Thymus (tissue), 11 donors: ENCODE results near the gene KRTAP6-1. TPM values are rescaled to one million over a fixed set of nuclear protein-coding genes. Genes with fewer than 3 reads are reported as not detected.

Source experiments
- DNase-seq, 9 donors: peaks; one replicate each; pipeline ENCODE4 v3.0.0-alpha.2; 2013; ENCODE audit warnings: low spot score in 9 of 9, low read depth in 6 of 9, missing footprints in 1 of 9
- H3K27ac ChIP-seq, 2 donors: one replicate each; pipeline ENCODE4 v1.5.1; 2013; ENCODE audit warnings: control low read depth in 1 of 2, low read depth in 1 of 2, low read length in 1 of 2, mild to moderate bottlenecking in 1 of 2, moderate library complexity in 1 of 2
- H3K27me3 ChIP-seq, 2 donors: one replicate each; pipeline ENCODE4 v1.5.1; 2013; ENCODE audit warnings: low read length in 1 of 2; ENCODE audit not compliant: control insufficient read depth in 2 of 2, insufficient read depth in 1 of 2
- H3K36me3 ChIP-seq, 2 donors: one replicate each; pipeline ENCODE4 v1.5.1; 2013; ENCODE audit warnings: low read length in 1 of 2, mild to moderate bottlenecking in 1 of 2, moderate library complexity in 1 of 2; ENCODE audit not compliant: control insufficient read depth in 2 of 2, insufficient read depth in 2 of 2
- H3K4me1 ChIP-seq, 2 donors: one replicate each; pipeline ENCODE4 v1.5.1; 2013; ENCODE audit warnings: low read length in 2 of 2; ENCODE audit not compliant: control insufficient read depth in 2 of 2, insufficient read depth in 2 of 2
- H3K4me3 ChIP-seq, 2 donors: one replicate each; pipeline ENCODE4 v1.5.1; 2013; ENCODE audit warnings: low read length in 2 of 2, control low read depth in 1 of 2, mild to moderate bottlenecking in 1 of 2
- H3K9me3 ChIP-seq, 2 donors: one replicate each; pipeline ENCODE4 v1.5.1; 2013; ENCODE audit warnings: low read length in 1 of 2, mild to moderate bottlenecking in 1 of 2; ENCODE audit not compliant: control insufficient read depth in 2 of 2, insufficient read depth in 1 of 2
- WGBS: extraction: QIAGEN DNeasy Blood & Tissue Kit; methylation state at CpG from one replicate; pipeline ENCODE4 v1.1.7; 2013; 5-methylcytosine and 5-hydroxymethylcytosine counted together
- polyA plus RNA-seq: library from polyadenylated mRNA; stranded (reverse); fragments of 200-250 nt; gene quantifications from one replicate; pipeline ENCODE4 v1.2.3, GENCODE V29; 2013
- total RNA-seq: library from RNA; stranded (reverse); fragments of 120-200 nt; gene quantifications from one replicate; pipeline ENCODE4 v1.2.4, GENCODE V29; 2013
- donor health status: healthy.

Gene KRTAP6-1
- total and polyA plus RNA-seq, 2 donors, result not detected

DNA sequence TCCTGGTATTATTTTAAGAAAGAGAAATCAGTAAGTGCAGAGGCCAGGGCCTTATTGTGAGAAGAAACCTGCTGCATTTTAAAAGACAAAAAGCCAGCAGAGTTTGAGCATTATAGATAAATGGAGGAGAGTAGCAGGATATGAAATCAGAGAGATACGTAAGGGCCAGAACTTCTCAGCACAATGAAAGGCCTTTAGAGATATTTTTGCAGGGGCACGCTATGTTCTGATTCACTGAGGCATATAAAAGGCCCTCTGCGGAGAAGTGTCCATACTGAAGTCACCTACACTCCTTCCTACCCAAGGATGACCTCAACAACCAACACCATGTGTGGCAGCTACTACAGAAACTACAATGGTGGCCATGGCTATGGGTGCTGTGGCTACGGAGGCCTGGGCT lies 21.6 kb downstream of the KRTAP6-1 start, which contains the start of gene KRTAP6-3:
Gene KRTAP6-3, plus strand, starts transcription at position 301 of the 400 bp plus-strand sequence. Its CDS starts 6 bp downstream, at position 307.
- Histone ChIP-seq H3K27ac (no peak within 1 kb of the TSS), H3K36me3 (no peaks in the 10 kb centered on the region), H3K4me3 (no peak within 1 kb of the TSS), H3K4me1 (no peaks in the 10 kb centered on the region), H3K27me3 (no peaks in the 10 kb centered on the region), H3K9me3 (peaks cover 0 to 3% of the 10 kb centered on the region in 2 donors)
- DNase-seq, result no peak
- WGBS, result 95% methylated on average over 4 of the region's 4 CpGs

GRCh38 chr21:30590297-30590696 lies 23.4 kb downstream of the KRTAP6-1 start, which contains the start of gene KRTAP22-2:
Gene KRTAP22-2, minus strand, starts transcription at chr21:30590397.
- Histone ChIP-seq H3K4me3 (no peak within 1 kb of the TSS), H3K9me3 (peaks cover 0 to 3% of the 10 kb centered on the region in 2 donors), H3K27ac (no peak within 1 kb of the TSS), H3K4me1 (no peaks in the 10 kb centered on the region), H3K27me3 (no peaks in the 10 kb centered on the region), H3K36me3 (no peaks in the 10 kb centered on the region)
- no peak for DNase-seq

DNA sequence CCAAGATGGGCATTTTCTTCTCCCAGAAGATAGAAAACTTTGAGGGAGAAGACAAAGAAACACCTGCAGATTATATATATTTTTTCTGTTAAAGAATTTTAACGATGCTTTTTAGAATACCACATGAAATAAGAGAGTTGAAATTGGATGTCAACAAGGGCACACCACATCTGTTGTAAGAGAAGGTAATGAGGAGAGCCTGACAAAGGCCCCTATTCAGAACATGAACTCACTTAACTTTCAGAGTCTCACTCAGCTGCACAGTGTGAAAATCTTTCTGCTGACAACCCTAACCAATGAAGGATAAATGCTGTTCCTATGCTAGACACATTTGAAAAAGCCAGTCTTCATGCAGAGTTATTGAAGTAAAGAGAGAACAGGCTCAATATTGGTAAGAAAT lies 30.9 kb downstream of the KRTAP6-1 start:
- no peak for DNase-seq
- Histone ChIP-seq H3K4me3 (no peak overlapping the region), H3K9me3 (no peaks in the 10 kb centered on the region), H3K36me3 (no peaks in the 10 kb centered on the region), H3K4me1 (no peaks in the 10 kb centered on the region), H3K27ac (no peak overlapping the region), H3K27me3 (no peaks in the 10 kb centered on the region)
- WGBS, result 91% methylated on average over 1 of the region's 1 CpG

DNA sequence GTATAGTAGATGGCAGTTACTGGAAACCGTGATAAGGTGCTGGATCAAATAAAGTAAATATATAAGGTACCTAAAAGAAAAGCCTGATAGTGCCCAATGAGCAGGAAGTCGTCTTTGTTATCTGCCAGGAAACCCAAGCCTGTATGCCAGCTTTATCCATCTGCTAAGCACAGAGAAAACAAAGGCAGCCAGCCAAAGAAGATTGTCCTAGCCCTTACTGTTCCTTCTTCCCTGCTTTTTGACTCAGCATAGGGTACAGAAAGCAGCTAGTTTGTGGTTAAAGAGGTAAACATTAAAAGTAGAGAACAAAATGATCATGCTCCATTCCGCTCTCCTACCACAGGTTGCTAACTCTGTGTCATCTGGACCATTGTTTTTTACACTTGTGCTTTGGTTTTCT lies 33.6 kb downstream of the KRTAP6-1 start:
- H3K27me3 ChIP-seq, result no peaks in the 10 kb centered on the region
- no peak for DNase-seq
- WGBS, result 58% methylated on average over 3 of the region's 3 CpGs
- no peak overlapping the region for H3K4me3 ChIP-seq
- no peaks in the 10 kb centered on the region for H3K36me3 ChIP-seq
- no peak overlapping the region for H3K27ac ChIP-seq
- H3K4me1 ChIP-seq, result no peaks in the 10 kb centered on the region
- no peaks in the 10 kb centered on the region for H3K9me3 ChIP-seq

- 79% methylated on average over 1 of the region's 1 CpG for WGBS
- Histone ChIP-seq H3K27me3 (no peaks in the 10 kb centered on the region), H3K4me3 (no peak overlapping the region), H3K9me3 (no peaks in the 10 kb centered on the region), H3K27ac (no peak overlapping the region), H3K4me1 (no peaks in the 10 kb centered on the region), H3K36me3 (no peaks in the 10 kb centered on the region)
- DNase-seq, result no peak
Observed at GRCh38 chr21:30579346-30579745, 34.4 kb downstream of the KRTAP6-1 start.

- Histone ChIP-seq H3K4me1 (no peaks in the 10 kb centered on the region), H3K4me3 (no peak overlapping the region), H3K36me3 (no peaks in the 10 kb centered on the region), H3K9me3 (no peaks in the 10 kb centered on the region), H3K27me3 (no peaks in the 10 kb centered on the region), H3K27ac (no peak overlapping the region)
- DNase-seq, result no peak
Observed at GRCh38 chr21:30577766-30578165, 36.0 kb downstream of the KRTAP6-1 start.

GRCh38 chr21:30567617-30568016 lies 46.1 kb downstream of the KRTAP6-1 start:
- no peak for DNase-seq
- Histone ChIP-seq H3K27me3 (no peaks in the 10 kb centered on the region), H3K27ac (no peak overlapping the region), H3K4me3 (no peak overlapping the region), H3K9me3 (no peaks in the 10 kb centered on the region), H3K36me3 (no peaks in the 10 kb centered on the region), H3K4me1 (no peaks in the 10 kb centered on the region)

DNA sequence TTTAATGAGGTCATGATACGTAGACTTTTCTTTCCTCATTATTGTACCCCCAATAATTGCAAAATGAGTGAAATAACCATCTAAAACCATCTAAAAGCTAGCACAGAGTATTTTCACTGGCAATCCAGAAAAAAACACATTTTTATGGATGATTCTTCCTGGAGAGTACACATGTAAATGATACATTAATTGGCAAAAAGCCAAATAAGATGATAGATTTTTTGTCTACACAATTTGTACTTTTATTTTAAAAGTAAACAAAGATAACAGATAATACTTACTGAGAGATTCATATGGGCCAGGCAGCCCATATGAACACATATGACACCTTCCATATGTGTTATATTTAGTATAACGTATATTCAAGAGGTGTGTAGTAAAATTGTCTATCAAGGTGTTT lies 50.1 kb downstream of the KRTAP6-1 start:
- no peak overlapping the region for H3K4me3 ChIP-seq
- no peaks in the 10 kb centered on the region for H3K4me1 ChIP-seq
- DNase-seq, result no peak
- no peaks in the 10 kb centered on the region for H3K36me3 ChIP-seq
- H3K27me3 ChIP-seq, result no peaks in the 10 kb centered on the region
- 96% methylated on average over 2 of the region's 2 CpGs for WGBS
- no peaks in the 10 kb centered on the region for H3K9me3 ChIP-seq
- H3K27ac ChIP-seq, result no peak overlapping the region
